ENCODE data around the gene SH3PXD2A. TPM values are rescaled to one million over a fixed set of nuclear protein-coding genes. Genes with fewer than 3 reads are reported as not detected.

The SH3PXD2A gene
- total and polyA plus RNA-seq, 2 experiments from 2014 or later, result 1.8 to 5.0 TPM

GRCh38 chr10:103672345-103672744 is 183.0 kb downstream of the SH3PXD2A start (continued):
- TF ChIP-seq CTCF (conservative IDR thresholded peaks at IDR 0.05; ENCODE audit: low read depth in 2 of 2) (no peak), NANOG (IDR thresholded peaks at IDR 0.05; ENCODE audit: borderline replicate concordance) (no peak), REST (IDR thresholded peaks at IDR 0.05; ENCODE audit: unreplicated experiment) (no peak), ZNF331 (CRISPR knock-in tag; IDR thresholded peaks at IDR 0.05; ENCODE audit: low read depth) (no peak)

- Histone ChIP-seq H3K9me2 (ENCODE audit: insufficient read depth) (no peaks in the 10 kb centered on the region), H2AFZ (no peak overlapping the region), H3K79me2 (replicated peaks; ENCODE audit: insufficient read depth) (no peaks in the 10 kb centered on the region), H3F3A (replicated peaks; ENCODE audit: low read depth) (no peaks in the 10 kb centered on the region), H3K4me1 (ENCODE audit: insufficient read depth) (peaks cover 8% of the 10 kb centered on the region; the same call in 1 of the 2 replicates), H3K27ac (ENCODE audit: low read depth) (no peak overlapping the region), H3K36me3 (ENCODE audit: insufficient read depth) (no peaks in the 10 kb centered on the region), H3K4me3 (no peak overlapping the region), H3K27me3 (ENCODE audit: insufficient read depth) (no peaks in the 10 kb centered on the region), H4K20me1 (replicated peaks; ENCODE audit: insufficient read depth) (no peaks in the 10 kb centered on the region), H3K4me2 (no peak overlapping the region)
- no peak overlapping the region for H3K4me3 Mint-ChIP-seq
- H3K4me1 Mint-ChIP-seq, result peaks cover 26% of the 10 kb centered on the region
- H3K9me3 Mint-ChIP-seq, result no peaks in the 10 kb centered on the region
- no peak for ATAC-seq
- no peak for DNase-seq (ENCODE audit: low spot score)
- H3K27ac Mint-ChIP-seq, result no peak overlapping the region
- TF ChIP-seq STAT1 (IDR thresholded peaks at IDR 0.05; ENCODE audit: unreplicated experiment) (no peak), JUNB (IDR thresholded peaks at IDR 0.05; ENCODE audit: unreplicated experiment) (no peak), POLR2AphosphoS5 (IDR thresholded peaks at IDR 0.05; ENCODE audit: low read depth) (no peak)
- H3K27me3 Mint-ChIP-seq (ENCODE audit: insufficient read depth, low read depth, poor library complexity), result peaks cover 6% of the 10 kb centered on the region
- no peaks in the 10 kb centered on the region for H3K36me3 Mint-ChIP-seq (ENCODE audit: low read depth)
These were observed 184.1 kb downstream of the SH3PXD2A start for GRCh38 chr10:103671126-103671895.

- Mint-ChIP-seq H3K4me3 (no peak overlapping the region), H3K9me3 (no peaks in the 10 kb centered on the region), H3K4me1 (peaks cover 20% of the 10 kb centered on the region), H3K27ac (no peak overlapping the region), H3K27me3 (ENCODE audit: insufficient read depth, low read depth, poor library complexity) (peaks cover 4% of the 10 kb centered on the region), H3K36me3 (ENCODE audit: low read depth) (no peaks in the 10 kb centered on the region; the same call in 2 of the 3 replicates)
- no peaks in the 10 kb centered on the region for H4K20me1 ChIP-seq (replicated peaks; ENCODE audit: insufficient read depth)
- H3K4me2 ChIP-seq, result no peak overlapping the region
- no peaks in the 10 kb centered on the region for H3F3A ChIP-seq (replicated peaks; ENCODE audit: low read depth)
- peaks cover 8% of the 10 kb centered on the region; the same call in 1 of the 2 replicates for H3K4me1 ChIP-seq (ENCODE audit: insufficient read depth)
- H3K4me3 ChIP-seq, result no peak overlapping the region
- no peaks in the 10 kb centered on the region for H3K79me2 ChIP-seq (replicated peaks; ENCODE audit: insufficient read depth)
- no peaks in the 10 kb centered on the region for H3K9me2 ChIP-seq (ENCODE audit: insufficient read depth)
- DNase-seq (ENCODE audit: low spot score) (peak; percentile 50), ATAC-seq (peak; percentile 50)
- H3K27me3 ChIP-seq (ENCODE audit: insufficient read depth), result no peaks in the 10 kb centered on the region
- no peak overlapping the region for H3K27ac ChIP-seq (ENCODE audit: low read depth)
- H3K36me3 ChIP-seq (ENCODE audit: insufficient read depth), result no peaks in the 10 kb centered on the region
- no peak overlapping the region for H2AFZ ChIP-seq
- TF ChIP-seq ZNF462 (CRISPR knock-in tag; IDR thresholded peaks at IDR 0.05), result no peak
These were observed 185.4 kb downstream of the SH3PXD2A start for GRCh38 chr10:103669944-103670343.
